Measurements from ENCODE around the gene GOLT1B.

The GOLT1B gene

GRCh38 chr12:21471294-21471693 lies 30.3 kb upstream of the GOLT1B start:
- no peaks in the 10 kb centered on the region for H3K27me3 ChIP-seq (ENCODE audit: insufficient read depth, low read depth)
- peaks cover 13% of the 10 kb centered on the region for H3K4me1 ChIP-seq (ENCODE audit: low read depth, poor library complexity, severe bottlenecking)
- no peak for TF ChIP-seq CTCF (conservative IDR thresholded peaks at IDR 0.05; ENCODE audit: low read depth, low read length)
- H2AFZ ChIP-seq (ENCODE audit: low read depth) = no peak overlapping the region
- H3K4me3 ChIP-seq (IDR thresholded peaks at IDR 0.05; ENCODE audit: insufficient read depth, low read depth, low read length) = no peak overlapping the region
- no peaks in the 10 kb centered on the region for H3K36me3 ChIP-seq (ENCODE audit: insufficient read depth)
- no peak overlapping the region for H3K9ac ChIP-seq
- no peaks in the 10 kb centered on the region for H4K20me1 ChIP-seq (ENCODE audit: insufficient read depth)
- H3K79me2 ChIP-seq (ENCODE audit: insufficient read depth, low read depth) = no peaks in the 10 kb centered on the region
- H3K27ac ChIP-seq = no peak overlapping the region
- no peak overlapping the region for H3K4me2 ChIP-seq

GRCh38 chr12:21472197-21472823 lies 29.3 kb upstream of the GOLT1B start:
- H3K36me3 ChIP-seq (ENCODE audit: insufficient read depth) = no peaks in the 10 kb centered on the region
- H3K4me2 ChIP-seq = no peak overlapping the region
- H4K20me1 ChIP-seq (ENCODE audit: insufficient read depth) = no peaks in the 10 kb centered on the region
- no peak overlapping the region for H2AFZ ChIP-seq (ENCODE audit: low read depth)
- no peaks in the 10 kb centered on the region for H3K27me3 ChIP-seq (ENCODE audit: insufficient read depth, low read depth)
- no peak for TF ChIP-seq CTCF (conservative IDR thresholded peaks at IDR 0.05; ENCODE audit: low read depth, low read length)
- H3K4me1 ChIP-seq (ENCODE audit: low read depth, poor library complexity, severe bottlenecking) = peaks cover 13% of the 10 kb centered on the region
- H3K9ac ChIP-seq = no peak overlapping the region
- H3K4me3 ChIP-seq (IDR thresholded peaks at IDR 0.05; ENCODE audit: insufficient read depth, low read depth, low read length) = no peak overlapping the region
- no peaks in the 10 kb centered on the region for H3K79me2 ChIP-seq (ENCODE audit: insufficient read depth, low read depth)
- no peak overlapping the region for H3K27ac ChIP-seq

- Histone ChIP-seq H3K27ac (no peak overlapping the region), H3K4me2 (no peak overlapping the region), H3K36me3 (ENCODE audit: insufficient read depth) (no peaks in the 10 kb centered on the region), H4K20me1 (ENCODE audit: insufficient read depth) (no peaks in the 10 kb centered on the region), H3K4me1 (ENCODE audit: low read depth, poor library complexity, severe bottlenecking) (peaks cover 13% of the 10 kb centered on the region), H3K4me3 (IDR thresholded peaks at IDR 0.05; ENCODE audit: insufficient read depth, low read depth, low read length) (no peak overlapping the region), H3K79me2 (ENCODE audit: insufficient read depth, low read depth) (no peaks in the 10 kb centered on the region), H2AFZ (ENCODE audit: low read depth) (no peak overlapping the region), H3K9ac (no peak overlapping the region), H3K27me3 (ENCODE audit: insufficient read depth, low read depth) (no peaks in the 10 kb centered on the region)
- no peak for TF ChIP-seq CTCF (conservative IDR thresholded peaks at IDR 0.05; ENCODE audit: low read depth, low read length)
Measured at GRCh38 chr12:21475552-21475951, 26.0 kb upstream of the GOLT1B start.

GRCh38 chr12:21476949-21477348 lies 24.6 kb upstream of the GOLT1B start:
- no peaks in the 10 kb centered on the region for H3K27me3 ChIP-seq (ENCODE audit: insufficient read depth, low read depth)
- H4K20me1 ChIP-seq (ENCODE audit: insufficient read depth) = no peaks in the 10 kb centered on the region
- peaks cover 1% of the 10 kb centered on the region for H3K4me1 ChIP-seq (ENCODE audit: low read depth, poor library complexity, severe bottlenecking)
- no peak overlapping the region for H3K4me2 ChIP-seq
- no peak overlapping the region for H2AFZ ChIP-seq (ENCODE audit: low read depth)
- no peak for TF ChIP-seq CTCF (conservative IDR thresholded peaks at IDR 0.05; ENCODE audit: low read depth, low read length)
- H3K79me2 ChIP-seq (ENCODE audit: insufficient read depth, low read depth) = no peaks in the 10 kb centered on the region
- no peaks in the 10 kb centered on the region for H3K36me3 ChIP-seq (ENCODE audit: insufficient read depth)
- H3K9ac ChIP-seq = no peak overlapping the region
- no peak overlapping the region for H3K27ac ChIP-seq
- H3K4me3 ChIP-seq (IDR thresholded peaks at IDR 0.05; ENCODE audit: insufficient read depth, low read depth, low read length) = no peak overlapping the region

Measured in KMS-11 (cell line).